Ascending aorta (tissue), 2 donors: ENCODE results near the gene WDR59. TPM values are rescaled to one million over a fixed set of nuclear protein-coding genes. Genes with fewer than 3 reads are reported as not detected.
"Not testable (repeated sequence)": the region's sequence is repeated elsewhere in the genome, so short reads cannot be mapped to it uniquely, and the experiment has no call there.

Source experiments
- DNase-seq, 2 donors: peaks; one replicate each; pipeline ENCODE4 v3.0.0-alpha.2; 2019; ENCODE audit warnings: low spot score in 2 of 2
- H3K27ac ChIP-seq, 2 donors: fragments of 200-600 bp; sonication (generic); one replicate each; pipeline ENCODE4 v1.5.1; 2016 to 2017; ENCODE audit warnings: mild to moderate bottlenecking in 1 of 2
- H3K27me3 ChIP-seq: fragments of 200-600 bp; sonication (generic); one replicate; pipeline ENCODE4 v1.5.1; 2017
- H3K36me3 ChIP-seq, 2 donors: fragments of 200-600 bp; sonication (generic); one replicate each; pipeline ENCODE4 v1.5.1; 2016
- H3K4me1 ChIP-seq, 2 donors: fragments of 200-600 bp; sonication (generic); one replicate each; pipeline ENCODE4 v1.5.1; 2016 to 2017; ENCODE audit warnings: mild to moderate bottlenecking in 1 of 2
- H3K4me3 ChIP-seq, 2 donors: fragments of 200-600 bp; sonication (generic); one replicate each; pipeline ENCODE4 v1.5.1; 2016 to 2017; ENCODE audit warnings: mild to moderate bottlenecking in 1 of 2
- H3K9me3 ChIP-seq, 2 donors: fragments of 200-600 bp; sonication (generic); one replicate each; pipeline ENCODE4 v1.5.1; 2016
- CTCF ChIP-seq, 3 experiments: fragments of 200-600 bp in 2 of 3; fragments of 450-650 bp in 1 of 3; sonication (generic) in 2 of 3; IDR thresholded peaks; one replicate each; pipeline ENCODE4 v1.5.1; 2016 to 2019; ENCODE audit warnings: antibody characterized with exemption in 3 of 3, mild to moderate bottlenecking in 1 of 3, moderate library complexity in 1 of 3
- intact Hi-C: fragments of 100-400 bp; cut with DNase I; formaldehyde crosslinking; loops from one replicate; pipeline ENCODE4 v1.15.1; 2023
- total RNA-seq: library from RNA; depleted of rRNA; stranded (reverse); fragments of >200 nt; gene quantifications from one replicate; pipeline ENCODE4 v1.1.0, GENCODE V29; 2016

Gene WDR59
- total RNA-seq, 1 donor from 2014 or later, result 22.0 TPM

- no peak for DNase-seq
- Histone ChIP-seq H3K4me3 (no peak overlapping the region), H3K27ac (no peak overlapping the region), H3K4me1 (peaks cover 4 to 23% of the 10 kb centered on the region in 2 donors), H3K27me3 (no peaks in the 10 kb centered on the region), H3K36me3 (no peaks in the 10 kb centered on the region), H3K9me3 (no peaks in the 10 kb centered on the region)
- TF ChIP-seq CTCF (IDR thresholded peaks at IDR 0.05), result no peak
- intact Hi-C loops, result no loop called here
Measured at GRCh38 chr16:75014318-75014717, 29.4 kb upstream of the WDR59 start.

- H3K36me3 ChIP-seq, H3K9me3 ChIP-seq, H3K4me3 ChIP-seq, DNase-seq, H3K27me3 ChIP-seq: not testable (repeated sequence)
- peaks cover 4 to 23% of the 10 kb centered on the region in 2 donors for H3K4me1 ChIP-seq
- H3K27ac ChIP-seq, result peak overlapping the region; percentile 86 to 88
- intact Hi-C loops, result loop anchor here (2.0 kb wide), 1 partner anchor 14 kb away; the partner anchor contains the start of gene ZNRF1
Measured at GRCh38 chr16:75013123-75013522, 28.2 kb upstream of the WDR59 start.

- intact Hi-C loops, result loop anchor here (1.0 to 2.0 kb wide), 3 partner anchors 14 to 27 kb away; partner anchors contain the start of genes WDR59 and ZNRF1
- H3K9me3 ChIP-seq, result no peaks in the 10 kb centered on the region
- peak overlapping the region; percentile 86 to 88 for H3K27ac ChIP-seq
- no peaks in the 10 kb centered on the region for H3K27me3 ChIP-seq
- no peak for DNase-seq
- H3K4me3 ChIP-seq, result peak overlapping the region in 1 of 2 donors; percentile 30
- no peaks in the 10 kb centered on the region for H3K36me3 ChIP-seq
- H3K4me1 ChIP-seq, result peaks cover 4 to 23% of the 10 kb centered on the region in 2 donors
- no peak for TF ChIP-seq CTCF (IDR thresholded peaks at IDR 0.05)
Measured at GRCh38 chr16:75012380-75013081, 27.6 kb upstream of the WDR59 start.

GRCh38 chr16:75011634-75012307 is 26.8 kb upstream of the WDR59 start:
- TF ChIP-seq CTCF (IDR thresholded peaks at IDR 0.05), result no peak
- Histone ChIP-seq H3K9me3 (no peaks in the 10 kb centered on the region), H3K4me3 (peak overlapping the region in 1 of 2 donors; percentile 30), H3K36me3 (no peaks in the 10 kb centered on the region), H3K27ac (peak overlapping the region; percentile 86 to 88), H3K27me3 (no peaks in the 10 kb centered on the region), H3K4me1 (peaks cover 4 to 23% of the 10 kb centered on the region in 2 donors)
- intact Hi-C loops, result loop anchor here (1.0 to 2.0 kb wide), 3 partner anchors 13 to 26 kb away; partner anchors contain the start of genes WDR59 and ZNRF1
- peak in 1 of 2 donors; percentile 81 for DNase-seq

GRCh38 chr16:75010427-75010826 is 25.5 kb upstream of the WDR59 start:
- no peak for TF ChIP-seq CTCF (IDR thresholded peaks at IDR 0.05)
- no peaks in the 10 kb centered on the region for H3K27me3 ChIP-seq
- no peaks in the 10 kb centered on the region for H3K9me3 ChIP-seq
- peaks cover 4 to 23% of the 10 kb centered on the region in 2 donors for H3K4me1 ChIP-seq
- intact Hi-C loops, result no loop called here
- DNase-seq, result no peak
- peak overlapping the region; percentile 86 to 88 for H3K27ac ChIP-seq
- no peaks in the 10 kb centered on the region for H3K36me3 ChIP-seq
- H3K4me3 ChIP-seq, result no peak overlapping the region

DNA sequence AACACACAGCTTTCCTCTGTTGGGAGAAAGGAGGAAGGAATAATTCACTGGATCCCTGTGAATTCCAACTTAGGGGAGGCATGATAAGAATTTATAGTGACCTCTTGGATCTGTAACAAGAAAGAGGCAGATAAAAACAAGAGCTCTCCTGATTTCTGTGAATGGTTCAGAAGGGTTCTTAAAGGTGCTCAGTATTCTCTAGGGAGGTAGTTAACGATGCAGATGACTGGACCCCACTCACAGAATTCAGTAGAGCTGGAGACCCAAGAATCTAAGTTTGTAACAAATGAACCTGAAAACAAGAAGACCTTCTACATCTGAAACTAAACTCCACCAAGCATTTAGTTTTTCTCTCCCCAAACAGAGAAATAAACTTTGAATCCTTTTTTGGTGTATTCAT is 22.5 kb upstream of the WDR59 start:
- no peaks in the 10 kb centered on the region for H3K36me3 ChIP-seq
- H3K4me3 ChIP-seq, result no peak overlapping the region
- H3K27ac ChIP-seq, result no peak overlapping the region
- intact Hi-C loops, result no loop called here
- no peaks in the 10 kb centered on the region for H3K27me3 ChIP-seq
- no peak for DNase-seq
- TF ChIP-seq CTCF (IDR thresholded peaks at IDR 0.05), result no peak
- peaks cover 4 to 12% of the 10 kb centered on the region in 2 donors for H3K4me1 ChIP-seq
- no peaks in the 10 kb centered on the region for H3K9me3 ChIP-seq
